ENCODE data around the gene MN1.
A peak's percentile ranks its signal among the peaks of the same experiment; 100 is the strongest.

MN1 gene

DNA sequence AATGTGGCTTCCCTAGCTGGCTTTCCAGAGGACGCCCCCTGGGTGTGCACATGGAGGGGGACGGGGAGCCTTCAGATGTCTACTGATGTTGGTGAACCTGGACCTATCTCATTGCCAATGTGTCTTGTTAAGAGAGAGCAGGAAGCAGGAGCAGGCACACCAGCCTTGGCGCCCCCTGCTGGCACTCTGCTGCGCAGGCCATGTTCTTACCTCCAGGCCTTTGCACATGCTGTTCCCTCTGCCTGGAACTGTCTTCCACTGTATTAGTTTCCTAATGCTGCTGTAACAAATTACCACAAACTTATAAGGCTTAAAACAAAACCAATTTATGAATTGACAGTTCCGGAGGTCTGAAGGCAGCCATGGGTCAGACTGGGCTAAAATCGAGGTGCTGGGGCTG, 23.6 kb upstream of the MN1 start:
- DNase-seq: no peak

DNA sequence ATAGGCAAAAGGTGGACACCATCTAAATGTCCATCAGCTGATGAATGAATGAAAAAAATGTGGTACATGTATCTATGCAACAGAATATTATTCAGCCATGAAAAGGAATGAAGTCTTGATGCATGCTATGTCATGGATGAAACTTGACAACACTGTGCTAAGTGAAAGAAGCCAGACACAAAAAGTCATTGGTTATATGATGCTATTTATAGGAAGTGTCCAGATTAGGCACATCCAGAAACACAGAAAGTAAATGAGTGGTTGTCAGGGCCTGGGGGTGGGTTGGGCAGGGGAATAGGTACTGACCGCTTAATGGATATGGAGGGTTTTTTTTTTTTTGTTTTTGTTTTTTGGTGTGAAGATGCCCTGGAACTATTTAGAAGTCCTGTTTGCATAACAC, 21.7 kb upstream of the MN1 start:
- no peak for DNase-seq

DNA sequence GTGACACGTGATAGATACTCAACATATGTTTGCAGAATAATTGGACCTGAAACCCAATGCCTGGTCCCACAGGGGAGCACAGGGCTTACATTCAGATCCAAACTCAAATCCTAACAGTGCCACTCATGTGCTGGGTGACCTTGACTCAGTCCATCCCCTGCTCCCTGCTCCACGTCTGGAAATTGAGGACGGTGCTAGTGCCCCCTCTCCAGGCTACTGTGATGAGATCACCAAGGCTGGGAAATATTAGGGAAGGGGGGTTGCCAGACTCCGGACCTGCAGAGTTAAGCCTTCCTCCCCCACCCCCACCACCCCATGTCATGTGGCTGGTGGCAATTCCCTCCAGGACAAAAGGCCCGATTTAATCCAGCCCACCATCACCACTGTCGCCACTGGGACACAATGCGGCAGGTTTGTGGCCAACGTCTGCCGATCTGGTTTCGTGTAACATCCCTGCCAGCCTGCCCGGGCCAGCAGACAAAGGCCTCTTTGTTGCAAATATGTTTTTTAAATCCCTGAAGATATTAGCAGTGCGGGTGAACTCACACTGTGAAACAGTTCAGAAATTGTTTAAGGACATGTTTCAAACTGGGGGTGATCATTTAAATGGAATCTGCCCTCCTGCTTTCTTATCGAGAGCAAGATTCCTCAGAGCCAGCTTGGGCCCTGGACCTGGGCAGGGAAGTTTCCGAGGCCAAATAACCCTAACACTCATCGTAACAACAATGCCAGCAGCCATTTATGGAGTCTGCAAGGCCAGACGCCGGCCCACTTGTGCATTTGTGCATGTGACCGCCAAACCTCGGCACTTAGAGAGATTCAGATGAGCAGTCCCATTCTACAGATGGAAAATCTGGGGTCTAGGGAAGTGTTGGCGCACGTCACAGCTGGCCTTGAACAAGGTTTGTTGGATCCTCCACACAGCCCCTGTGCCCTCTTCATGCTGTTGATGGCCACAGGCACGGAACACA, 19.6 kb upstream of the MN1 start:
- no peak for DNase-seq

DNA sequence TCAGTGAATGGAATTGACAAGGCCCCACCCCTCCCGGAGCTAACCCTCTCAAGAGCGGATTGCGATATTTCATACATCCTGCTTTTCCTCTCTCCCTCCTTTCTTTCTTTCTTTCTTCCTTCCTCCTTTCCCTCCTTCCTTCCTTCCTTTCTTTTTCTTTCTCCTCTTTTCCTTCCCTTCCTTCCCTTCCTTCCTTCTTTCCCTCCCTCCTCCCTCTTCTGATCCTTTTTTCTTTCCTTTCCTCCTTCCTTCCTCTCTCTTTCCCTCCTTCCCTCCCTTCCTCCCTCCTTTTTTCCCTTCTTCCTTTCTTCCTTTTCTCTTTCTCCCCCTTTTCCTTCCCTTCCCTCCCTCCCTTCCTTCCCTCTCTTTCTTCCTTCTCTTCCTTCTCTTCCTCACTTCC, 15.0 kb upstream of the MN1 start:
- DNase-seq: no peak

- no peak for DNase-seq
Measured at GRCh38 chr22:27815826-27816530, 14.4 kb upstream of the MN1 start.

DNA sequence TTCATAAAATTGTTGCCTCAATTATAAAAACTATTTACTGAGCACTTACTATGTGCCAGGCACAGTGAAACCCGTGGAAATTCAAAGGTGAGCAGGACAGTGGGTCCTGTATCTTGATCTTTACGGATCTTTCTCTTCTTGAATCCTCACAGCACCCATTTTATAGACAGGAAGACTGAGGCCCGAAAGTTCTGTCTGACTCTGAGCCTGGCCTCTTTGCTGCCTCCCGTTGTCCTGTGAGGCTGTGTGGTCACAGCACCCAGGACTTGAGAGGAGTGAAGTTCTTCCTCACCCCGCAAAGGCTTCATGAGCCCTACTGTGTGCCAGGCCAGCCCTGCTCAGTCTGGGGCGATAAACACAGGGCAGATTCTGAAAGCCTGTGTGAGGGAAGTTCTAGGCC, 13.4 kb upstream of the MN1 start:
- no peak for DNase-seq

DNA sequence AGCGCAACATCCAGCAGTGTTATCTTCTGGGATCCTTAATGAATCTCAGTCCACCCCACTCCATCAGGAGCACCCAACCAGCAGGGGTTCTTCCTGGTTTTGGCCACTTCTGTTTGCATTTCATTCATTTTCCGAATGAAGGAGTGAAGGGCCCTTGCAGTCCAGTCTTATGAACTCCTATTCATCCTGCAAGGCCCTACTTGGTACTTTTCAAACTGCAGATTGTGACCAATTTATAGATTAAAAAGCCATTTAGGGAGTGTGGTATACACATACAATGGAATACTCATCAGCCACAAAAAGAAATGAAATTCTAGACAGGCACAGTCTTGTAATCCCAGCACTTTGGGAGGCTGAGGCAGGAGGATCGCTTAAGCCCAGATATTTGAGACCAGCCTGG, 10.2 kb upstream of the MN1 start:
- DNase-seq: no peak

DNA sequence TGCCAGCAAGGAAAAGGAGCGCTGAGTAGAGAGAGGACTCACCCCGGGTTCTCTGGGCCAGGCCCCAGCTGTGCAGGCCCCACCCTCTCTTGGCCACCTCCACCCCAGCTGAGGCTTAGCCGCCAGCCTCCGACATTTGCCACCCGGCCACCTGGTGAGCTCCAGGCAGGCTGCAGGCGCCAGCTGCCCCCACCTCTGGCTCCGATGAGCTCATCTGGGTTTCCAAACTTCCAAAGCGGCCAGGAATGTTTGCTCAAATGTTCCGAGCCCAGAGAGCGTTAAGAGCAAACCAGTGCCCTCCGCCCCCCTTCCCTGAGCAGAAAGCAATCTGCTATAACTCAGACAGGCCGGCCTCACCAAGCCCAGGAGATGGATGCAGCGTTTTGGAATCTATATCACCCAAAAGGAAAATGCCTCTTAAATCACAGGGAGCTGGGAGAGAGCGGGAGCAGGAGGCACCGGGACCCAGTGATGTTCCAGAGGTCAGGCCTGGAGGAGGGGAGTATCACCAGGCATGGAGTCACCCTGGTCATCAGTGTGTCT, 9.1 kb upstream of the MN1 start:
- DNase-seq: no peak

DNA sequence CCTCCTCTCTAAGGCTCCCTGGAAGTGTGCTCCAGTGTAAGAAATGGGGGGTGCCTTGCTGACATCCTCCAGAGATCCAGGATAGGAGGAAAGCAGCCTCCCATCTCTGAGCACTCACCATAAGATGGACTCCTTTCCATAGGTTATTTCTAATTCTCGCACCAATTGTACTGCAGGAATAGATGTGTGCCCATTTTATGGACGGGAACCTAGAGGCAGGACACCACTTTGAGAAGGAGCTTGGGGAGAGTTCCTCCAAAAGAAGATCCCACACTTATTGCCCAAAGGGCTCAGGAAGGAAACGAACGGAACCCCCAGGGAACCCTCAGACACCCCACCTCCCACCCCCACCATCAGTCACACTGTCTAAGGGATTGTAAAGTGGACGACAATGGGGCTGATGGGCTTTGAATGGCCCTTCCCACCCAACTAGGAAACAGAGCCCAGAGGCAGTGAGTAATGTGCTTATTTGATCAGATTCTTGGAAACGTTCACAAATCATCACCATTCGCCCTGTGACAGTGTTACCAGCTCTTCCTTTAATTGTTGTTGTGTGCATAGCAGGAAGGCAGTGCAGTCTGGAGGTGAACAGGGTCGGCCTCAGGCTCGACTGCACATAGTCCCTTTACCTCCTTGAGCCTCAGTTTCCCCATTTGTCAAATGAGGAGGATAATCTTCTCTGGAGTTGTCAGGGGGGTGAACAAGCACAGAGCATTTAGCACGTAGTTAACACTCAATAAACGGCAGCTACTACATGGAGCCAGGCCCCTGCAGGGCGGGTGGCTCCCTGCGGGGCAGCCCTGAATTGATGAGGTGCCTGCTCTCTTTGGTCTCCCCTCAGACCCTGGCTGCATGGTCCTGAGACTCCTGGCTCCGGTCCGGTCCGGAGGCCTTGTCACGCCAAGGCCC, 8.4 kb upstream of the MN1 start:
- DNase-seq: no peak

GRCh38 chr22:27809226-27809603, 7.7 kb upstream of the MN1 start:
- DNase-seq: no peak

- DNase-seq: no peak
Measured at GRCh38 chr22:27808451-27809225, 7.1 kb upstream of the MN1 start.

- no peak for DNase-seq
Measured at GRCh38 chr22:27805841-27806240, 4.3 kb upstream of the MN1 start.

DNA sequence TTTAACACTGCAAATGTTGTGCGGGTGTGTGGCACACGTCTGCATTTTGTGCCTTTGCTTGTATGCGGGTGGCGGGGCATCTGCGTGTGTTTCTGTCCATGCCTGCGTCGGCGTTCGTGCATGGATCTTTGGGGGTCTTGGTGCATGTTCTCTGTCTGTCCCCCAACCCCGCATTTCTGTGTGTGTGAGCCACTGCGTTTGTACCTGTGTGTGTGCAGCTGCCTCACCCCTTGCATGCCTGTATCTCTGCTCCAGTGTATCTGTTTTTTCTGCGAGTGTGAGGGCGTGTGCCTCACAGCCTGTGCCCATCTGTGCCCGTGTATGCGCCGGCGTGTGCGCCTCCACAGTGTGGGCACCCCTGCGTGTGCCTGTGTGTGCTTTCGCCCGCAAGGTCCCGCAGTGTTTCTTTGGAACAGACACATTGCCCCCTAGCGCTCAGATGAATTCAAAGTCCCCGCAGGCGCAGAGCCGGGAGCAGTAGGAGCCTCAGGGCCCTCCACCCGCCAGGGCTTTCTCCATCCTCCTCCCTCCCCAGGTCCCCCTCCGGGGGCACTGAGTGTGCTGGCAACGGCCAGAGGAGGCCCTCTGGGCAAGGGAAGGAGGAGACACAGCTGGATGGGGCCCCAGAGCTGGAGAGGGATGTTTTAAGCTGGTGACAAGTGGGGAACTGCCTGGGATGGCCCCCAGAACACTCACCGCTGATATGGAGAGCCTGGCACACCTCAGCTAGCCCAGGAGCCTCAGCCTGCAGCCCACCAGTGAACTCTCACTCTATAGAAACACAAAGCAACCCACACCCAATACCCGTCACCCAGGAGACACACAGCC, 3.1 kb upstream of the MN1 start:
- DNase-seq: no peak

GRCh38 chr22:27803841-27804415, 2.4 kb upstream of the MN1 start:
- DNase-seq: no peak

DNA sequence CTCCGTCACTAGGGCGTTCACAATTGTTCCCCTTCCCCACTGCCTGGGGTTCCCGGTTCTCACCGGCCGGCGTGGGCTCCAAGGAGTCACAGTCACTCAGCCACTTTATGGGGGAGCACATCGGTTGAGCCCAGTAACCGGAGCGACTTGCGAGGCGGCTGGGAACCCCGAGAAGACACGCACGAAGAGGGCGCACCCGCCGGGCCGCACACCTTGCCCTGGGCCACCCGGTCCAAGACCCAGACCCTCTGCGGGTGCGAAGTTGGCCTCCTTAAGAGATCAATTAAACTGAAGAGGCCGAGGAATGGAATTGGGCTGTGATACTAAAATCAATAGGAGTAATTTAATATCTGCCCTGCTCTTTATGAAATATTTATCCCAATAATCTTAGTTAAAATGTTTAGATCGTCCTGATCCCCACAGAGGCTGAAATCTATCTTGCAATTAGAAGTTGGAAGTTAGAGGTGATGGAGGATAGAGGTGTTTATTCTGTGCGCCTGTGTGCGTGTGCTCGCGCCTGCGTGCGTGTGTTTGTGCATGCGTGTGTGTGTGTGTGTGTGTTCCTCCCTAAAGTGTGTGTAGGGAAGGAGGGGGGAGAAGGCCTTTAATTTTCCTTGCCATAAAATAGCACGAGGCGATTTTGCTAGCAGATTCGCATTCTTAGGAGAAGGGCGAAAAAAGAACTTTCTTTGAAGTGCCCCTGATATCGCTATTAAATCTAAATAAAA, 954 bp upstream of the MN1 start:
- no peak for DNase-seq

DNA sequence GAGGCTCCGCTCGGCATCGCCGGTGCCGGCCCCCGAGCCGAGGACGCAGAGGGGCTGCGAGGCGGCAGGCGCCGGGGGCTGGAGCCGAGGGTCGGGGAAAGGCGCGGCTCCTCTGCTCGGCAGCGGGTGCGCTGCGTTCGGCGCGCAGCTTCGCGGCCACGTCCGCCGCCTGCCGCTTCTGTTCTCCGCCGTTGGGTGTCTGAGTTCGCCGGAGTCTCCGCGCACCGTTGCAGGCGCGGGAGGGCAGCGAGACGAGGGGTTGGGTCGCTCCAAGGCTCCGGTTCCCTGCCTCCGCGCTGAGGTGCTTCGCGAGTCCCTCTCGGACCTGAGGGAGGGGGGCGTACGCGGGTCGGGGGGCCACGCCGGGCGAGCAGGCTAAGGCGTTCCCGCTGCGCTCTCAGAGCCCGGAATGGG, 347 bp downstream of the MN1 start:
- peak; percentile 20 for DNase-seq

DNA sequence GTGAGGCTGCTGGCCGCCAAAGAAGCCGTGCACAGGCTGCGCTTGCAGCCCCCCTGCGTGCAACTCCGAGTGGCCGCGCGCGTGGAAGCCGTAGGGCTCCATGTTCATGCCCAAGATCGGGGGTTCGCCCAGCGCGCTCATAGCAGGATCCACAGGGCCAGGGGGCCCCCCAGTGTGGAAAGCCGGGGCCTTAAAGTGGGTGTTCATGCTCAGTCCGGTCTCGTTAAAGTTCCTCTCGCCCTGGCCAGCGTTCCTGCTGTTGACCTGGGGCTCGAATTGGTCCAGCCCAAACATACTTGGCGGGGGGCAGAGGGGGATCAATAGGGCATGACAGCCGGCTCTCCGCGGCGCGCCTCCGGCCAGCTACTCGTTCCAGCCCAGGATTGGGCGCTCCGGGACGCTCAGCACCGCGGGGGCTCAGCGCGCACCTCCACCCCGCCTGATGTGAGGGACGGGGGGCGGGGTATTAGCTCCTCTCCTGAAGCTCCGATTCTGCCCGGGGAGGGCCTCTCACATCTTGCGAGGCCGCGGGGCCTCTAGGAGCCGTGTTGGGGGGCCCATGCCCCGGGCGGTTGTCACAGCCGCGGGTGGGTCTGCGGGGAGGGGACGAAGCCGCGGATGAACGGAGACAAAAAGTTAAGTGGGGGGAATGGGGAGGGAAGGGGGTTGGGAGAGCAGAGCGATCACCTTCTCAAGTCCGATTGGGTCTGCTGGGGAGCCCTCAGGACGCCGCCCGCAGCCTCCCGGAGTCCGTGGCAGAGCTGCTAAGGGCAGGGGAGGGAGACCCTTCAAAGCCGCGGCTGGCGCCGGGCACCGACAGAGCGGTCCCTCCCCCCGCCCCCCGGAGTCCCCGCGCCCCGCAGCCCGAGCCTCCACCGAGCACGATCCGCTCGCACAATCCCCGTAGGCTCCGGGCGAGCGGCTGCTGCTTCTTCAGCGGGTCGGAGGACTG, 1.0 kb downstream of the MN1 start:
- no peak for DNase-seq

- DNase-seq: no peak
Measured at GRCh38 chr22:27799827-27800249, 1.7 kb downstream of the MN1 start.

Measured in NCI-H1105 treated with DMSO at 0.1 percent for 48 hours (cell line).